AG09309 (cell line): ENCODE measurements around the gene ANKRD26.

Source experiments
- DNase-seq: peaks from one replicate; pipeline ENCODE4 v3.0.0-alpha.2; 2010; ENCODE audit warnings: low read depth
- H3K4me3 ChIP-seq: 2 replicates; pipeline ENCODE4 v1.5.1; 2011; ENCODE audit warnings: mild to moderate bottlenecking, low read depth, low read length, moderate library complexity; ENCODE audit not compliant: control insufficient read depth
- TF ChIP-seq, protein P1 (sequence below): IDR thresholded peaks from 2 replicates; pipeline ENCODE4 v1.5.1; 2011; ENCODE audit warnings: mild to moderate bottlenecking, low read depth, low read length, inconsistent platforms; ENCODE audit not compliant: insufficient read depth, control insufficient read depth; ENCODE audit errors: missing control alignments

ANKRD26 gene

DNA sequence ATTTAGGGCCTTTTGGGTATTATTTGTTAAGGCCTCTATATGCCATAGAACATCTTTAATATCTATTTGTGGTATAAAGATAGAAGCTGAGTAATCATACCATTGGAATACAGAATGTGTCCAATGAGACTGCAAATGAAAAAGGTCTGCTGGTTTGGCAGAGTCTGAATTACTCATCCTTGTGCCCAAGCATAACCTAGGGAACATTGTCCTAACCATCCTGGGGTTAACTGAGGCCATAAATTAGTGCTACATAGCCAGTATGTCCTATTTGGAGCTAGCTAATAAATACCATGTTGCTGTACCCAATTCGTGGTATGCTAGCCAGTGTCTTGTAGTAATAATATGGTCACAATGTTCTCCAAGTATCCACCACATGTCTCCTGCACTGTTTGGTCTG is 117.1 kb downstream of the ANKRD26 start:
- DNase-seq = no peak
- TF ChIP-seq, protein P1, sequence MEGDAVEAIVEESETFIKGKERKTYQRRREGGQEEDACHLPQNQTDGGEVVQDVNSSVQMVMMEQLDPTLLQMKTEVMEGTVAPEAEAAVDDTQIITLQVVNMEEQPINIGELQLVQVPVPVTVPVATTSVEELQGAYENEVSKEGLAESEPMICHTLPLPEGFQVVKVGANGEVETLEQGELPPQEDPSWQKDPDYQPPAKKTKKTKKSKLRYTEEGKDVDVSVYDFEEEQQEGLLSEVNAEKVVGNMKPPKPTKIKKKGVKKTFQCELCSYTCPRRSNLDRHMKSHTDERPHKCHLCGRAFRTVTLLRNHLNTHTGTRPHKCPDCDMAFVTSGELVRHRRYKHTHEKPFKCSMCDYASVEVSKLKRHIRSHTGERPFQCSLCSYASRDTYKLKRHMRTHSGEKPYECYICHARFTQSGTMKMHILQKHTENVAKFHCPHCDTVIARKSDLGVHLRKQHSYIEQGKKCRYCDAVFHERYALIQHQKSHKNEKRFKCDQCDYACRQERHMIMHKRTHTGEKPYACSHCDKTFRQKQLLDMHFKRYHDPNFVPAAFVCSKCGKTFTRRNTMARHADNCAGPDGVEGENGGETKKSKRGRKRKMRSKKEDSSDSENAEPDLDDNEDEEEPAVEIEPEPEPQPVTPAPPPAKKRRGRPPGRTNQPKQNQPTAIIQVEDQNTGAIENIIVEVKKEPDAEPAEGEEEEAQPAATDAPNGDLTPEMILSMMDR = no peak

DNA sequence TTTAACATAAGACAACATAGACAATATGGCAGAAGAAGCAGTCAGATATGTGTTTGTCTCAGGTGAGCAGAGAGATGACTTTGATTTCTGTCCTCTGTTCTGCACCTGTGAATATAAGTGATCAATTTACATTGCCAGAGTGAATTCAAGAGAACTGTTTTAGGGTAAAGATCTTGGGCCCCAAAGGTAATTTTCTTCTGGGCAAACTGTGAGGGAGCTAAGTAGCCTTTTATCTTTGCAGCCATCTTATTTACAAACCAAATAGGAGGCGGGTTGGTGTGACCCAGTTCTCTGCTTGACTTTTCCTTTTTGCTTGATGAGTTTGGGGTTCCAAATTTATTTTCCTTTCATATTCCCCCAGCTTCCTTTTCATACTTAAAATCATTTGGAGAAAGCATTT is 118.2 kb downstream of the ANKRD26 start:
- TF ChIP-seq, protein P1 = no peak
- no peak for DNase-seq
- no peak overlapping the region for H3K4me3 ChIP-seq

More for the DNA sequence above, 117.1 kb downstream of the ANKRD26 start:
- no peak overlapping the region for H3K4me3 ChIP-seq

DNA sequence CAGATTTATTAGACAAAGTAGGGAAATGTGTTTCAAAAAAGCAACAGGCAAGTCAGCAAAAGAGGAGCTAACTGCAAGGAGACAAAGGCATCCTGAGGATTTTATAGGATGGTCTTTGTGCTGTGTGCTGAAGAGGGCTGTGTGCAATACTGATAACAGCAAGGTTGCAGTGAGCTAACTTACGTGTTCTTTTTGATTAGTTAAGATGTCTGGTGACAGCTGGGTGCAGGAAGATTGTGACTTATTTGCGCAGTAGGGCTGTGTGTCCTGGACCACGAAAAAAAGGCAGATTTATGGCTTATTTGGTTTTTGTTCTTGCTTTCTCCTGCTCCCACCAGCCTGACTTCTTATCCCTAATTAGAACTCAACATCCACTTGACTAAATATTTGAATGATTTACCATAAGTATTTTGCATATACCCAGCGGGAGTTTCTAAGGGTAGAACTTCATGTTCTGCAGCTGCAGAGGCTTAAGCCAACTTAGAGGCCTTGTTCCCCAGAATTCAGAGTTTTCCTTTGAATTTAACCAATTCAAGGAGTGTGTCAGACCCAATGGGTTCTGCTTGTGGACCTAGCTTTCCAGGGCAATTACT is 119.0 kb downstream of the ANKRD26 start:
- no peak for DNase-seq

DNA sequence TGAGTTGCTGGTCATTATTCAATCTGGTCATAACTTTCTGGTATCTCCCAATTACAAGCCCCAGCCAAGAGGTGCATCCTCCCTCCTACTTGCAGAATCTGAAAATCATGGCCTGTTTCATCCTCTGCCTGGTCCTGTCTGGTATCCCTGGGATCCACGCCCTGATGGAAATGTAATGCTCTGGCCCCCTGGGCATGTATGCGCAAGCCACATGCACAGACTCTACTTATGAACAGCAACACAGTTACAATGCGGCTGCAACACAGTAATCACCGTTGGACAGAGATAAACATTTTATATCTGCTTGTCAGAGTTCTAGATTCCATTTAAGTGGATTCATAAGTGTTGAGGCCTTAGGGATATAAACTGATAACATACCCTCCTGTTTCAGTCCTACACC is 121.8 kb downstream of the ANKRD26 start:
- DNase-seq = no peak
- no peak overlapping the region for H3K4me3 ChIP-seq
- TF ChIP-seq, protein P1 = no peak

More for the DNA sequence above, 119.0 kb downstream of the ANKRD26 start:
- TF ChIP-seq, protein P1 = no peak
- H3K4me3 ChIP-seq = no peak overlapping the region

DNA sequence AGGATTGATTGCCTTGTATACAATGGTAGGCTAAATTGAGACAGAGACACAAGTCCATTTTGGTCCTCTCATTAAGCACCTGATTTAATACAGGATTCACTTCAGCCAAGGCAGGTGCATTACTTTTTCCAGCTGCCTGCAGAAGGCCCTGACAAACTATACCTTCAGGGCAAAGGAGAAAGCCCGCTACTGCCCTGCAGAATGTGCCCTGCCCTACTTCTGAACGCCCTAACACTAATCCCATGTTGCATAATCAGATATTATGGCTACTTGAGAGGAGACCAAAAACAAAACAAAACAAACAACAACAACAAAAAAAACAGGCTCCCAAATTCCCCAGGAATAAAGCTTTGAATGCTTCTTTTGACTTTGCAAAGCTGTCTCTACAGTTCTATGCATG is 122.7 kb downstream of the ANKRD26 start:
- no peak overlapping the region for H3K4me3 ChIP-seq
- DNase-seq = no peak
- TF ChIP-seq, protein P1 = no peak

DNA sequence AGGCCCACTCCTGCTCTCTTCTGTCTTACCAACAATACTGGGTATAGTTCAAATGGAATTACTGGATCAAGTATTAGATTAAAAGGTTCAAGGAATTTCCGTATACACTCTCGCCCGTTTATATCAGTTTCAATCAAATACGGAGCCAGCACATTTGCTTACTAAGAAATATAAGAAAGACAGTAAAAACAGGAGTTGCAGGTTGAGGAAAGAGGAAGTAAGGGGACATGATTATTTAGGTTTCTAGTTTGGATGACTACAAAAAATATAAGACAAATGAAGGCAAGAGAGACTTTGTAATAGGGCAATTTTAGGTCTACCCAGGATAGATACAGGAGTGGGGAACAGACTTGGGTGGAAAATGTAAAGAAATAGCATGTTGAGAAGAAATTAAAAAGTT is 129.6 kb downstream of the ANKRD26 start:
- H3K4me3 ChIP-seq = no peak overlapping the region
- no peak for DNase-seq
- TF ChIP-seq, protein P1 = no peak
